IMR-90 (cell line): ENCODE results near the gene CACNA2D4. TPM values are rescaled to one million over a fixed set of nuclear protein-coding genes. Genes with fewer than 3 reads are reported as not detected.

Source experiments
- ATAC-seq: fragments of 200-7000 bp; cut with Tn5 transposase; 2 replicates; pipeline ENCODE4 v1.9.1; 2020; ENCODE audit warnings: low read depth, mild to moderate bottlenecking, moderate library complexity
- BruUV-seq: library from RNA; stranded (reverse); fragments of 400-500 nt; replicated peaks from 2 replicates; lab custom pipeline; 2021; lab: Mats Ljungman, UMichigan
- CTCF ChIA-PET: fragments of 300-600 bp; formaldehyde crosslinking; extraction: SDS; loops from one replicate; lab custom pipeline; 2021; ENCODE audit warnings: antibody characterized with exemption; lab: Yijun Ruan, JAX
- POLR2A ChIA-PET: fragments of 300-600 bp; sonication (Branson Sonifier 250); formaldehyde crosslinking; loops from one replicate; lab custom pipeline; 2022; ENCODE audit warnings: antibody characterized with exemption; ENCODE audit not compliant: unreplicated experiment; lab: Charles Lee
- DNase-seq: peaks from one replicate; pipeline ENCODE4 v3.0.0; 2013
- H2AFZ ChIP-seq: replicated peaks from 2 replicates; pipeline ENCODE3; 2013; ENCODE audit warnings: low read length, mild to moderate bottlenecking; ENCODE audit not compliant: poor library complexity
- H2AK5ac ChIP-seq: 2 replicates; pipeline ENCODE4 v1.6.1; 2013; ENCODE audit warnings: low read depth, low read length, inconsistent platforms
- H2AK9ac ChIP-seq: replicated peaks from 2 replicates; pipeline ENCODE3; 2013; ENCODE audit warnings: mild to moderate bottlenecking, low read depth, low read length, moderate library complexity; ENCODE audit not compliant: poor library complexity
- H2BK120ac ChIP-seq: 2 replicates; pipeline ENCODE4 v1.6.1; 2013; ENCODE audit warnings: low read depth, low read length, inconsistent platforms
- H2BK15ac ChIP-seq: 3 replicates; pipeline ENCODE4 v1.6.1; 2013; ENCODE audit warnings: low read depth, low read length, inconsistent platforms
- H2BK20ac ChIP-seq: 2 replicates; pipeline ENCODE4 v1.6.1; 2013; ENCODE audit warnings: low read depth, mild to moderate bottlenecking, inconsistent platforms, low read length, moderate library complexity
- H2BK5ac ChIP-seq: 2 replicates; pipeline ENCODE4 v1.6.1; 2013; ENCODE audit warnings: mild to moderate bottlenecking, low read depth, low read length, inconsistent platforms; ENCODE audit not compliant: poor library complexity, severe bottlenecking
- H3K14ac ChIP-seq: replicated peaks from 2 replicates; pipeline ENCODE4 v1.6.1; 2013; ENCODE audit warnings: low read depth, low read length, inconsistent platforms
- H3K18ac ChIP-seq: 2 replicates; pipeline ENCODE4 v1.6.1; 2013; ENCODE audit warnings: low read depth, low read length, control low read depth
- H3K23ac ChIP-seq: 2 replicates; pipeline ENCODE4 v1.6.1; 2013; ENCODE audit warnings: low read depth, low read length, inconsistent platforms
- H3K27ac ChIP-seq: 2 replicates; pipeline ENCODE4 v1.5.1; 2013; ENCODE audit warnings: mild to moderate bottlenecking, control low read depth, low read length; ENCODE audit not compliant: insufficient read depth
- H3K27me3 ChIP-seq: 2 replicates; pipeline ENCODE4 v1.6.1; 2013; ENCODE audit warnings: low read length; ENCODE audit not compliant: control insufficient read depth, insufficient read depth
- H3K36me3 ChIP-seq: 2 replicates; pipeline ENCODE4 v1.6.1; 2013; ENCODE audit warnings: low read length, mixed read lengths; ENCODE audit not compliant: control insufficient read depth, insufficient read depth
- H3K4ac ChIP-seq: 2 replicates; pipeline ENCODE4 v1.6.1; 2013; ENCODE audit warnings: low read depth, low read length, inconsistent platforms
- H3K4me1 ChIP-seq: 2 replicates; pipeline ENCODE4 v1.6.1; 2013; ENCODE audit warnings: low read length, mixed read lengths; ENCODE audit not compliant: control insufficient read depth, insufficient read depth
- H3K4me2 ChIP-seq: 2 replicates; pipeline ENCODE4 v1.6.1; 2013; ENCODE audit warnings: low read depth, mild to moderate bottlenecking, control low read depth, low read length, moderate library complexity
- H3K4me3 ChIP-seq: 2 replicates; pipeline ENCODE4 v1.5.1; 2013; ENCODE audit warnings: low read depth, mild to moderate bottlenecking, control low read depth, low read length, moderate library complexity; ENCODE audit not compliant: insufficient read depth
- H3K56ac ChIP-seq: 2 replicates; pipeline ENCODE4 v1.6.1; 2013; ENCODE audit warnings: low read length, inconsistent platforms; ENCODE audit not compliant: insufficient read depth; ENCODE audit errors: extremely low read depth
- H3K79me1 ChIP-seq, 2 experiments: 2 replicates each; pipeline ENCODE4 v1.6.1; 2013; ENCODE audit warnings: low read length in 2 of 2, inconsistent platforms in 1 of 2, low read depth in 1 of 2
- H3K9ac ChIP-seq: 2 replicates; pipeline ENCODE4 v1.6.1; 2013; ENCODE audit warnings: low read depth, low read length, control low read depth
- H3K9me1 ChIP-seq: 2 replicates; pipeline ENCODE4 v1.6.1; 2013; ENCODE audit warnings: low read length, inconsistent platforms; ENCODE audit not compliant: insufficient read depth
- H3K9me3 ChIP-seq: 2 replicates; pipeline ENCODE4 v1.6.1; 2013; ENCODE audit warnings: low read length; ENCODE audit not compliant: control insufficient read depth, insufficient read depth
- H4K20me1 ChIP-seq: 2 replicates; pipeline ENCODE4 v1.6.1; 2013; ENCODE audit warnings: low read length, inconsistent platforms; ENCODE audit not compliant: insufficient read depth
- H4K5ac ChIP-seq: 2 replicates; pipeline ENCODE4 v1.6.1; 2013; ENCODE audit warnings: mild to moderate bottlenecking, low read depth, low read length, control low read depth
- H4K8ac ChIP-seq, 2 experiments: 2 replicates each; pipeline ENCODE4 v1.6.1; 2013; ENCODE audit warnings: low read depth in 2 of 2, low read length in 2 of 2, control low read depth in 1 of 2, inconsistent platforms in 1 of 2
- H4K91ac ChIP-seq: 2 replicates; pipeline ENCODE4 v1.6.1; 2013; ENCODE audit warnings: low read depth, low read length, inconsistent platforms; ENCODE audit not compliant: insufficient read depth
- MAZ ChIP-seq: IDR thresholded peaks from 2 replicates; pipeline ENCODE4 v1.6.1; 2012; ENCODE audit warnings: low read depth, mild to moderate bottlenecking, low read length, improper control_type of control experiment, moderate library complexity, borderline replicate concordance
- MXI1 ChIP-seq: IDR thresholded peaks from 2 replicates; pipeline ENCODE4 v1.6.1; 2012; ENCODE audit warnings: low read depth, mild to moderate bottlenecking, low read length, moderate library complexity, borderline replicate concordance
- WGBS, 2 experiments: methylation state at CpG; one replicate each; pipeline versions ENCODE4 v1.1.5 to v1.1.7; 2013; ENCODE audit warnings: missing lambda C conversion rate in 2 of 2; ENCODE audit not compliant: insufficient read length in 1 of 2; ENCODE audit errors: extremely low coverage in 2 of 2; 5-methylcytosine and 5-hydroxymethylcytosine counted together
- dilution Hi-C: fragments of 300-500 bp; cut with HindIII; formaldehyde crosslinking; loops from one replicate; pipeline ENCODE4 v1.14.3; 2018; ENCODE audit warnings: low sequenced_read_pairs; ENCODE audit not compliant: unreplicated experiment
- in situ Hi-C: fragments of 300-500 bp; cut with MboI; formaldehyde crosslinking; loops from 3 replicates; pipeline ENCODE4 v1.14.3; 2019; ENCODE audit warnings: low sequenced_read_pairs, inconsistent platforms, mixed read lengths
- intact Hi-C: fragments of 100-400 bp; cut with micrococcal nuclease; formaldehyde crosslinking; loops from 2 replicates; pipeline ENCODE4 v1.10.0; 2022
- polyA plus RNA-seq, 3 experiments: library from polyadenylated mRNA; depleted of rRNA; stranded (reverse); fragments of >200 nt; gene quantifications; 2 replicates each; pipeline ENCODE4 v1.2.3, GENCODE V29; 2012; ENCODE audit warnings: low replicate concordance in 1 of 3
- total RNA-seq: library from RNA; depleted of rRNA; stranded (reverse); fragments of >200 nt; gene quantifications from 2 replicates; pipeline ENCODE4 v1.2.3, GENCODE V29; 2012
- TF ChIP-seq, protein P1 (sequence below): fragments of 150-350 bp; IDR thresholded peaks from 2 replicates; pipeline ENCODE4 v1.6.1; 2017; ENCODE audit warnings: mild to moderate bottlenecking, antibody characterized with exemption, low read length, low read depth

The CACNA2D4 gene
- total and polyA plus RNA-seq, 2 of the 4 experiments (the other 2 are of a cell fraction): 0.18 to 0.22 TPM

DNA sequence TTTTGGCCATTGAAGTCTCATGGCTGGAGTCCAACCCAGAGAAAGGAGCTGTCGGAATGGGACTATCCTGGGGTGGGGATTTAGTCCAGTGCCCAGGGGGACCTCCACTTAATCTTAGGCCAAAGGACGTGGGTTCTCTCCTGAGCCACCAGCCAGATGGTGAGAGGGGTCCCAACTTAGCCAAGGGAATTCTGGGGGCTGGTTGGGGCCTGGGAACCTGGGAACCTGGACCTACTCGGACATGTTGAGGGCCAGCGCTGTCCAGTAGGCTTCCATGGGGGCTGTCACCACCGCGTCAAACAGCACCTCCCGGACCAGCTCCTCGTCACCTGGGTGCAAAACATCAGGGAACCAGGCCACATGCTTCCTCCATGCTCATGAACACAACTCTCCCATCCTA lies 64.7 kb downstream of the CACNA2D4 start:
- dilution Hi-C loops (no loop called here), intact Hi-C loops (loop anchor here (5.0 kb wide), 1 partner anchor 44 kb away; no protein-coding TSS in a partner anchor), in situ Hi-C loops (no loop called here)
- H2BK20ac ChIP-seq: no peak overlapping the region
- no peak overlapping the region for H3K18ac ChIP-seq
- no peaks in the 10 kb centered on the region for H4K20me1 ChIP-seq
- peaks cover 23% of the 10 kb centered on the region for H3K9me3 ChIP-seq
- no peak overlapping the region for H3K14ac ChIP-seq
- no peak overlapping the region for H3K56ac ChIP-seq
- H2BK120ac ChIP-seq: no peak overlapping the region
- H3K9ac ChIP-seq: no peak overlapping the region
- TF ChIP-seq, protein P1, sequence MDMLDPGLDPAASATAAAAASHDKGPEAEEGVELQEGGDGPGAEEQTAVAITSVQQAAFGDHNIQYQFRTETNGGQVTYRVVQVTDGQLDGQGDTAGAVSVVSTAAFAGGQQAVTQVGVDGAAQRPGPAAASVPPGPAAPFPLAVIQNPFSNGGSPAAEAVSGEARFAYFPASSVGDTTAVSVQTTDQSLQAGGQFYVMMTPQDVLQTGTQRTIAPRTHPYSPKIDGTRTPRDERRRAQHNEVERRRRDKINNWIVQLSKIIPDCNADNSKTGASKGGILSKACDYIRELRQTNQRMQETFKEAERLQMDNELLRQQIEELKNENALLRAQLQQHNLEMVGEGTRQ: no peak
- TF ChIP-seq MXI1 (no peak), MAZ (no peak)
- H3K4me2 ChIP-seq: no peak overlapping the region
- no peak overlapping the region for H2BK15ac ChIP-seq
- H3K4me3 ChIP-seq: no peak overlapping the region
- H4K8ac ChIP-seq: no peak overlapping the region
- DNase-seq: no peak
- no peaks in the 10 kb centered on the region for H3K79me1 ChIP-seq
- H3K27ac ChIP-seq: no peak overlapping the region
- ChIA-PET POLR2A (no interaction called here), CTCF (no interaction called here)
- H2AK5ac ChIP-seq: no peak overlapping the region
- no peak overlapping the region for H2BK5ac ChIP-seq
- H3K23ac ChIP-seq: no peak overlapping the region
- no peaks in the 10 kb centered on the region for H3K9me1 ChIP-seq
- H4K5ac ChIP-seq: no peak overlapping the region
- no peaks in the 10 kb centered on the region for H3K36me3 ChIP-seq
- H3K4ac ChIP-seq: no peak overlapping the region
- no peak overlapping the region for H2AFZ ChIP-seq
- no peaks in the 10 kb centered on the region for H3K4me1 ChIP-seq
- no peak overlapping the region for H2AK9ac ChIP-seq
- H3K27me3 ChIP-seq: peaks cover 23% of the 10 kb centered on the region
- H4K91ac ChIP-seq: no peak overlapping the region
- BruUV-seq: no TSS peak
- no peak for ATAC-seq
- 77% methylated on average over 5 of the region's 8 CpGs; no CpG with 5 or more reads in 1 of the 2 experiments for WGBS, 2 experiments
